ENCODE results near the gene GALNS. TPM values are rescaled to one million over a fixed set of nuclear protein-coding genes. Genes with fewer than 3 reads are reported as not detected.

GALNS gene
- total and polyA plus RNA-seq, 2 experiments from 2014 or later, result 9.7 to 18.8 TPM

DNA sequence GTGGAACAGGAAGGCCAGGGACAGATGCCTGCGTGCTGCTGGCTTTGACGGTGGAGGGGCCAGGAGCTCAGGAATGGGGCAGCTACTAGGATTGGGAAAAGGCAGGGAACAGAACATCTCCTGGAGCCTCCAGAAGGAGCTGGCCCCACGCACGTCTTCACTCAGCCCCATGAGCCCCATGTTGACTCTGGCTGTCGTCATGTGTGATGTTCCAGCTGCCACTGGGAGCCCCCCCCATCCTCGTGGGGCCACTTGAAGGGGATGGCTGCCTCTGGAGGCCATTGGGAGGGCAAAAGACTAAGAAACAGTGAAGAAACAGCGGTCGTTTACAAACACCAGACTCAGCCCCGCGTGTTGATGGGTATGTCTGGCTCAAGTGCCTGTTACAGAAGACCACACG is 26.5 kb downstream of the GALNS start:
- DNase-seq (ENCODE audit: low spot score), result no peak
- Histone ChIP-seq H3K27me3 (ENCODE audit: insufficient read depth) (no peaks in the 10 kb centered on the region), H3K27ac (ENCODE audit: low read depth) (no peak overlapping the region), H3K4me2 (no peak overlapping the region), H3K36me3 (ENCODE audit: insufficient read depth) (no peaks in the 10 kb centered on the region), H3K4me3 (no peak overlapping the region), H3F3A (replicated peaks; ENCODE audit: low read depth) (no peaks in the 10 kb centered on the region), H3K79me2 (replicated peaks; ENCODE audit: insufficient read depth) (no peaks in the 10 kb centered on the region), H4K20me1 (replicated peaks; ENCODE audit: insufficient read depth) (no peaks in the 10 kb centered on the region), H3K9me2 (ENCODE audit: insufficient read depth) (no peaks in the 10 kb centered on the region), H2AFZ (no peak overlapping the region), H3K4me1 (ENCODE audit: insufficient read depth) (no peaks in the 10 kb centered on the region)
- Mint-ChIP-seq H3K27me3 (ENCODE audit: insufficient read depth, low read depth, poor library complexity) (peaks cover 3% of the 10 kb centered on the region), H3K27ac (peak overlapping the region; percentile 36; the same call in 1 of the 2 replicates), H3K9me3 (no peaks in the 10 kb centered on the region), H3K4me1 (no peaks in the 10 kb centered on the region; the same call in 2 of the 3 replicates), H3K4me3 (no peak overlapping the region), H3K36me3 (ENCODE audit: low read depth) (no peaks in the 10 kb centered on the region; the same call in 2 of the 3 replicates)
- TF ChIP-seq CREB1 (CRISPR knock-in tag; IDR thresholded peaks at IDR 0.05; ENCODE audit: low read depth) (no peak), CTCF (conservative IDR thresholded peaks at IDR 0.05; ENCODE audit: low read depth in 2 of 2) (no peak), ZNF331 (CRISPR knock-in tag; IDR thresholded peaks at IDR 0.05; ENCODE audit: low read depth) (no peak), POLR2AphosphoS5 (IDR thresholded peaks at IDR 0.05; ENCODE audit: low read depth) (no peak), NANOG (IDR thresholded peaks at IDR 0.05; ENCODE audit: borderline replicate concordance) (no peak), EZH2 (IDR thresholded peaks at IDR 0.05; ENCODE audit: low read depth, unreplicated experiment) (no peak), JUNB (IDR thresholded peaks at IDR 0.05; ENCODE audit: unreplicated experiment) (no peak), ZNF462 (CRISPR knock-in tag; IDR thresholded peaks at IDR 0.05) (no peak), ZNF114 (CRISPR knock-in tag; IDR thresholded peaks at IDR 0.05) (no peak), EZH2phosphoT487 (IDR thresholded peaks at IDR 0.05; ENCODE audit: unreplicated experiment) (no peak), STAT1 (IDR thresholded peaks at IDR 0.05; ENCODE audit: unreplicated experiment) (no peak)
- TF ChIP-seq, protein P1, sequence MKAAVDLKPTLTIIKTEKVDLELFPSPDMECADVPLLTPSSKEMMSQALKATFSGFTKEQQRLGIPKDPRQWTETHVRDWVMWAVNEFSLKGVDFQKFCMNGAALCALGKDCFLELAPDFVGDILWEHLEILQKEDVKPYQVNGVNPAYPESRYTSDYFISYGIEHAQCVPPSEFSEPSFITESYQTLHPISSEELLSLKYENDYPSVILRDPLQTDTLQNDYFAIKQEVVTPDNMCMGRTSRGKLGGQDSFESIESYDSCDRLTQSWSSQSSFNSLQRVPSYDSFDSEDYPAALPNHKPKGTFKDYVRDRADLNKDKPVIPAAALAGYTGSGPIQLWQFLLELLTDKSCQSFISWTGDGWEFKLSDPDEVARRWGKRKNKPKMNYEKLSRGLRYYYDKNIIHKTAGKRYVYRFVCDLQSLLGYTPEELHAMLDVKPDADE (IDR thresholded peaks at IDR 0.05), result no peak
- TF ChIP-seq, protein P2, sequence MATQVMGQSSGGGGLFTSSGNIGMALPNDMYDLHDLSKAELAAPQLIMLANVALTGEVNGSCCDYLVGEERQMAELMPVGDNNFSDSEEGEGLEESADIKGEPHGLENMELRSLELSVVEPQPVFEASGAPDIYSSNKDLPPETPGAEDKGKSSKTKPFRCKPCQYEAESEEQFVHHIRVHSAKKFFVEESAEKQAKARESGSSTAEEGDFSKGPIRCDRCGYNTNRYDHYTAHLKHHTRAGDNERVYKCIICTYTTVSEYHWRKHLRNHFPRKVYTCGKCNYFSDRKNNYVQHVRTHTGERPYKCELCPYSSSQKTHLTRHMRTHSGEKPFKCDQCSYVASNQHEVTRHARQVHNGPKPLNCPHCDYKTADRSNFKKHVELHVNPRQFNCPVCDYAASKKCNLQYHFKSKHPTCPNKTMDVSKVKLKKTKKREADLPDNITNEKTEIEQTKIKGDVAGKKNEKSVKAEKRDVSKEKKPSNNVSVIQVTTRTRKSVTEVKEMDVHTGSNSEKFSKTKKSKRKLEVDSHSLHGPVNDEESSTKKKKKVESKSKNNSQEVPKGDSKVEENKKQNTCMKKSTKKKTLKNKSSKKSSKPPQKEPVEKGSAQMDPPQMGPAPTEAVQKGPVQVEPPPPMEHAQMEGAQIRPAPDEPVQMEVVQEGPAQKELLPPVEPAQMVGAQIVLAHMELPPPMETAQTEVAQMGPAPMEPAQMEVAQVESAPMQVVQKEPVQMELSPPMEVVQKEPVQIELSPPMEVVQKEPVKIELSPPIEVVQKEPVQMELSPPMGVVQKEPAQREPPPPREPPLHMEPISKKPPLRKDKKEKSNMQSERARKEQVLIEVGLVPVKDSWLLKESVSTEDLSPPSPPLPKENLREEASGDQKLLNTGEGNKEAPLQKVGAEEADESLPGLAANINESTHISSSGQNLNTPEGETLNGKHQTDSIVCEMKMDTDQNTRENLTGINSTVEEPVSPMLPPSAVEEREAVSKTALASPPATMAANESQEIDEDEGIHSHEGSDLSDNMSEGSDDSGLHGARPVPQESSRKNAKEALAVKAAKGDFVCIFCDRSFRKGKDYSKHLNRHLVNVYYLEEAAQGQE (IDR thresholded peaks at IDR 0.05; ENCODE audit: unreplicated experiment), result no peak
- no peak for ATAC-seq

All from GM23338 (cell line).